SU-DHL-6 (cell line): ENCODE data around the gene PHF14.

Experiments used
- H2AFZ ChIP-seq: fragments of 200-600 bp; sonication (generic); 2 replicates; pipeline ENCODE4 v1.6.1; 2014; ENCODE audit warnings: low read depth, mild to moderate bottlenecking, moderate library complexity, mixed read lengths, antibody characterized with exemption, low read length; ENCODE audit not compliant: severe bottlenecking
- H3F3A ChIP-seq: fragments of 200-600 bp; shearing (Covaris generic); 2 replicates; pipeline ENCODE4 v1.6.0; 2016; ENCODE audit warnings: antibody characterized with exemption, mild to moderate bottlenecking; ENCODE audit not compliant: insufficient read depth
- H3K27ac ChIP-seq: fragments of 200-600 bp; sonication (generic); 2 replicates; pipeline ENCODE4 v1.5.1; 2016; ENCODE audit warnings: low read depth, mild to moderate bottlenecking, low read length, moderate library complexity, mixed read lengths
- H3K27me3 ChIP-seq: fragments of 200-600 bp; sonication (generic), shearing (Covaris generic); 2 replicates; pipeline ENCODE4 v1.6.0; 2014; ENCODE audit warnings: mild to moderate bottlenecking, low read length
- H3K36me3 ChIP-seq: fragments of 200-600 bp; sonication (generic); 2 replicates; pipeline ENCODE4 v1.6.1; 2014; ENCODE audit warnings: mild to moderate bottlenecking, low read length, mixed read lengths
- H3K4me2 ChIP-seq: fragments of 300-600, 200-600 bp; shearing (Covaris generic), sonication (generic); 2 replicates; pipeline ENCODE4 v1.6.0; 2014; ENCODE audit warnings: low read length, low read depth, mild to moderate bottlenecking; ENCODE audit not compliant: poor library complexity, severe bottlenecking
- H3K4me3 ChIP-seq: fragments of 200-600 bp; sonication (generic); 2 replicates; pipeline ENCODE4 v1.5.1; 2014; ENCODE audit warnings: antibody characterized with exemption, low read length, mild to moderate bottlenecking, mixed read lengths; ENCODE audit not compliant: insufficient read depth, poor library complexity, severe bottlenecking
- H3K79me2 ChIP-seq: fragments of 200-600 bp; sonication (generic); 2 replicates; pipeline ENCODE4 v1.6.1; 2014; ENCODE audit warnings: mild to moderate bottlenecking, low read length, moderate library complexity; ENCODE audit not compliant: insufficient read depth
- H3K9ac ChIP-seq: fragments of 200-600 bp; sonication (generic); 2 replicates; pipeline ENCODE4 v1.7.0; 2014; ENCODE audit warnings: mild to moderate bottlenecking, low read length
- H3K9me2 ChIP-seq: fragments of 200-600 bp; sonication (generic); replicated peaks from 2 replicates; pipeline ENCODE4 v1.6.1; 2014; ENCODE audit warnings: low read length; ENCODE audit not compliant: insufficient read depth
- H3K9me3 ChIP-seq: fragments of 200-600 bp; sonication (generic); 2 replicates; pipeline ENCODE4 v1.6.1; 2014; ENCODE audit warnings: low read length, mixed read lengths; ENCODE audit not compliant: insufficient read depth
- H4K20me1 ChIP-seq: fragments of 200-600 bp; sonication (generic); 2 replicates; pipeline ENCODE4 v1.6.1; 2014; ENCODE audit warnings: low read depth, mild to moderate bottlenecking, antibody characterized with exemption, low read length, moderate library complexity, mixed read lengths
- CTCF ChIP-seq: fragments of 200-600 bp; sonication (generic); IDR thresholded peaks from one replicate; pipeline ENCODE4 v1.5.1; 2017; ENCODE audit warnings: antibody characterized with exemption, mild to moderate bottlenecking, low read length, moderate library complexity; ENCODE audit not compliant: insufficient read depth, poor library complexity, severe bottlenecking
- EZH2phosphoT487 ChIP-seq: fragments of 200-600 bp; sonication (generic), shearing (Covaris generic); conservative IDR thresholded peaks from 2 replicates; pipeline ENCODE4 v1.6.1; 2018; ENCODE audit warnings: mild to moderate bottlenecking, antibody characterized with exemption, low read length, moderate library complexity, mixed read lengths

PHF14 gene

GRCh38 chr7:11170175-11170574 is 196.5 kb downstream of the PHF14 start:
- no peaks in the 10 kb centered on the region for H3K27me3 ChIP-seq
- H3K9me3 ChIP-seq: no peaks in the 10 kb centered on the region
- H3F3A ChIP-seq: no peaks in the 10 kb centered on the region
- no peak overlapping the region for H2AFZ ChIP-seq
- H3K9ac ChIP-seq: no peak overlapping the region
- no peaks in the 10 kb centered on the region for H3K79me2 ChIP-seq
- H3K4me2 ChIP-seq: no peak overlapping the region
- H4K20me1 ChIP-seq: no peaks in the 10 kb centered on the region
- H3K4me3 ChIP-seq: no peak overlapping the region
- H3K9me2 ChIP-seq: no peaks in the 10 kb centered on the region
- TF ChIP-seq EZH2phosphoT487 (no peak), CTCF (no peak)
- no peak overlapping the region for H3K27ac ChIP-seq
- H3K36me3 ChIP-seq: no peaks in the 10 kb centered on the region

- H3K36me3 ChIP-seq: no peaks in the 10 kb centered on the region
- no peaks in the 10 kb centered on the region for H4K20me1 ChIP-seq
- H3K27me3 ChIP-seq: no peaks in the 10 kb centered on the region
- H3K9me2 ChIP-seq: no peaks in the 10 kb centered on the region
- no peak overlapping the region for H3K9ac ChIP-seq
- H3F3A ChIP-seq: no peaks in the 10 kb centered on the region
- H2AFZ ChIP-seq: no peak overlapping the region
- H3K79me2 ChIP-seq: no peaks in the 10 kb centered on the region
- no peak overlapping the region for H3K27ac ChIP-seq
- no peak overlapping the region for H3K4me2 ChIP-seq
- no peak overlapping the region for H3K4me3 ChIP-seq
- TF ChIP-seq EZH2phosphoT487 (no peak), CTCF (no peak)
- H3K9me3 ChIP-seq: no peaks in the 10 kb centered on the region
These were observed 197.3 kb downstream of the PHF14 start for GRCh38 chr7:11170863-11171568.

- Histone ChIP-seq H3F3A (no peaks in the 10 kb centered on the region), H3K27me3 (no peaks in the 10 kb centered on the region), H3K36me3 (no peaks in the 10 kb centered on the region), H3K4me3 (no peak overlapping the region), H3K27ac (no peak overlapping the region), H3K79me2 (no peaks in the 10 kb centered on the region), H2AFZ (no peak overlapping the region), H3K9ac (no peak overlapping the region), H4K20me1 (no peaks in the 10 kb centered on the region), H3K4me2 (no peak overlapping the region), H3K9me3 (no peaks in the 10 kb centered on the region), H3K9me2 (no peaks in the 10 kb centered on the region)
- no peak for TF ChIP-seq CTCF
- no peak for TF ChIP-seq EZH2phosphoT487
These were observed 198.0 kb downstream of the PHF14 start for GRCh38 chr7:11171569-11172192.
